Tibial artery (tissue), 4 donors: ENCODE measurements around the gene ATG7.
A peak's percentile ranks its signal among the peaks of the same experiment; 100 is the strongest.

ENCODE experiments used
- DNase-seq, 2 donors: peaks; one replicate each; pipeline ENCODE4 v3.0.0-alpha.2; 2019
- H3K27ac ChIP-seq, 2 donors: fragments of 200-600 bp; sonication (generic) in 1 of 2; 1 replicate in 1 of 2; 2 replicates in 1 of 2; pipeline ENCODE4 v1.5.1; 2018 to 2019; ENCODE audit warnings: mild to moderate bottlenecking in 1 of 2
- H3K27me3 ChIP-seq, 2 donors: fragments of 200-600 bp; sonication (generic) in 1 of 2; one replicate each; pipeline versions ENCODE4 v1.5.1 to v1.6.0; 2016 to 2019
- H3K36me3 ChIP-seq, 3 donors: fragments of 200-600 bp; sonication (generic) in 2 of 3; one replicate each; pipeline ENCODE4 v1.5.1; 2016 to 2019; ENCODE audit warnings: mild to moderate bottlenecking in 2 of 3
- H3K4me1 ChIP-seq, 4 donors: fragments of 200-600 bp; sonication (generic) in 2 of 4; 1 replicate in 3 of 4; 2 replicates in 1 of 4; pipeline ENCODE4 v1.5.1; 2016 to 2019
- H3K4me3 ChIP-seq, 2 donors: fragments of 200-600 bp; sonication (generic) in 1 of 2; 1 replicate in 1 of 2; 2 replicates in 1 of 2; pipeline ENCODE4 v1.5.1; 2018 to 2019; ENCODE audit warnings: mild to moderate bottlenecking in 2 of 2
- H3K9me3 ChIP-seq, 3 donors: fragments of 200-600 bp; sonication (generic) in 1 of 3; one replicate each; pipeline ENCODE4 v1.5.1; 2016 to 2019
- CTCF ChIP-seq, 2 experiments: fragments of 200-600 bp in 1 of 2; fragments of 450-650 bp in 1 of 2; IDR thresholded peaks; one replicate each; pipeline ENCODE4 v1.5.1; 2017 to 2019; ENCODE audit warnings: antibody characterized with exemption in 2 of 2, mild to moderate bottlenecking in 1 of 2, moderate library complexity in 1 of 2
- intact Hi-C: fragments of 100-400 bp; cut with DNase I; formaldehyde crosslinking; loops from one replicate; pipeline ENCODE4 v1.15.0; 2023; ENCODE audit warnings: low total_unique reads

Gene ATG7

GRCh38 chr3:11386465-11387113 is 114.4 kb downstream of the ATG7 start:
- no peaks in the 10 kb centered on the region for H3K9me3 ChIP-seq
- intact Hi-C loops, result no loop called here
- no peaks in the 10 kb centered on the region for H3K27me3 ChIP-seq
- peaks cover 0 to 33% (median 19%) of the 10 kb centered on the region in 4 donors for H3K4me1 ChIP-seq
- peak overlapping the region; percentile 31 to 40 for H3K27ac ChIP-seq
- no peak for DNase-seq
- no peak overlapping the region for H3K4me3 ChIP-seq
- TF ChIP-seq CTCF (IDR thresholded peaks at IDR 0.05), result no peak
- H3K36me3 ChIP-seq, result no peaks in the 10 kb centered on the region

- H3K4me3 ChIP-seq, result no peak overlapping the region
- TF ChIP-seq CTCF (IDR thresholded peaks at IDR 0.05), result no peak
- peaks cover 0 to 44% (median 20%) of the 10 kb centered on the region in 4 donors for H3K4me1 ChIP-seq
- no peaks in the 10 kb centered on the region for H3K9me3 ChIP-seq
- no peaks in the 10 kb centered on the region for H3K36me3 ChIP-seq
- no peaks in the 10 kb centered on the region for H3K27me3 ChIP-seq
- no peak for DNase-seq
- intact Hi-C loops, result no loop called here
- H3K27ac ChIP-seq, result no peak overlapping the region
Observed at GRCh38 chr3:11389386-11390268, 117.4 kb downstream of the ATG7 start.

- no peak for TF ChIP-seq CTCF (IDR thresholded peaks at IDR 0.05)
- H3K36me3 ChIP-seq, result no peaks in the 10 kb centered on the region
- no peak overlapping the region for H3K4me3 ChIP-seq
- no peaks in the 10 kb centered on the region for H3K27me3 ChIP-seq
- H3K27ac ChIP-seq, result no peak overlapping the region
- H3K9me3 ChIP-seq, result no peaks in the 10 kb centered on the region
- intact Hi-C loops, result no loop called here
- no peak for DNase-seq
- peaks cover 0 to 40% (median 17%) of the 10 kb centered on the region in 4 donors for H3K4me1 ChIP-seq
Observed at GRCh38 chr3:11390411-11391131, 118.4 kb downstream of the ATG7 start.

- Histone ChIP-seq H3K9me3 (no peaks in the 10 kb centered on the region), H3K36me3 (no peaks in the 10 kb centered on the region), H3K4me1 (peaks cover 0 to 33% (median 10%) of the 10 kb centered on the region in 4 donors), H3K27me3 (no peaks in the 10 kb centered on the region), H3K27ac (no peak overlapping the region), H3K4me3 (no peak overlapping the region)
- no peak for TF ChIP-seq CTCF (IDR thresholded peaks at IDR 0.05)
- no peak for DNase-seq
- intact Hi-C loops, result no loop called here
Observed at GRCh38 chr3:11391174-11391879, 119.1 kb downstream of the ATG7 start.
